HepG2 (cell line): ENCODE measurements around the gene ING5. TPM values are rescaled to one million over a fixed set of nuclear protein-coding genes. Genes with fewer than 3 reads are reported as not detected.

Source experiments
- ATAC-seq: fragments of 200-7000 bp; cut with Tn5 transposase; 3 replicates; pipeline ENCODE4 v1.9.1; 2020; ENCODE audit warnings: mild to moderate bottlenecking, moderate library complexity
- BruUV-seq: library from RNA; stranded (reverse); fragments of 400-500 nt; replicated peaks from 2 replicates; lab custom pipeline; 2021; lab: Mats Ljungman, UMichigan
- CTCF ChIA-PET: fragments of 300-600 bp; formaldehyde crosslinking; extraction: SDS; loops from one replicate; lab custom pipeline; 2021; ENCODE audit warnings: low total read pairs, inconsistent platforms, low intra/inter-chr PET ratio; lab: Yijun Ruan, JAX
- POLR2A ChIA-PET: fragments of 350-600 bp; sonication (Branson Sonifier 250); formaldehyde crosslinking; loops from one replicate; lab custom pipeline; 2020; ENCODE audit warnings: antibody characterized with exemption, inconsistent platforms; lab: Yijun Ruan, JAX
- DNase-seq: peaks from one replicate; pipeline ENCODE4 v3.0.0-alpha.2; 2015; ENCODE audit warnings: low spot score
- FAIRE-seq: peaks from 3 replicates; lab custom pipeline; 2011; peaks lifted over from hg19 to GRCh38; lab: Jason Lieb, UNC
- H2AFZ ChIP-seq: one replicate; pipeline ENCODE4 v1.6.1; 2011; ENCODE audit warnings: low read length, inconsistent platforms
- H3K27ac ChIP-seq: fragments of 300-600 bp; 3 replicates; pipeline ENCODE4 v1.8.0; 2011; ENCODE audit warnings: mixed run types, mild to moderate bottlenecking, mixed read lengths, low read length, inconsistent platforms; ENCODE audit not compliant: insufficient read depth; ENCODE audit errors: extremely low read length
- H3K27me3 ChIP-seq, 2 experiments: fragments of 200-600 bp in 1 of 2; 2 replicates in 1 of 2; 3 replicates in 1 of 2; pipeline versions ENCODE4 v1.6.0 to v1.8.0; 2011; ENCODE audit warnings: low read length in 2 of 2, mild to moderate bottlenecking in 2 of 2, moderate library complexity in 2 of 2, inconsistent platforms in 1 of 2; ENCODE audit not compliant: insufficient read depth in 2 of 2, control insufficient read depth in 1 of 2
- H3K36me3 ChIP-seq, 2 experiments: fragments of 200-600 bp in 1 of 2; replicated peaks in 1 of 2; 2 replicates in 1 of 2; 3 replicates in 1 of 2; pipeline versions ENCODE4 v1.5.1 to v1.8.0; 2011; ENCODE audit warnings: low read length in 2 of 2, inconsistent platforms in 1 of 2; ENCODE audit not compliant: insufficient read depth in 2 of 2, control insufficient read depth in 1 of 2
- H3K4me1 ChIP-seq: 2 replicates; pipeline ENCODE4 v1.5.1; 2012; ENCODE audit warnings: low read length, inconsistent platforms; ENCODE audit not compliant: insufficient read depth
- H3K4me2 ChIP-seq: 2 replicates; pipeline ENCODE4 v1.6.0; 2011; ENCODE audit warnings: low read depth, low read length, inconsistent platforms
- H3K4me3 ChIP-seq, 3 experiments: fragments of 200-600 bp in 1 of 3; sonication (generic), shearing (Covaris generic) in 1 of 3; replicated peaks in 1 of 3; 2 replicates each; pipeline ENCODE4 v1.5.1; 2011 to 2016; ENCODE audit warnings: low read length in 3 of 3, inconsistent platforms in 2 of 3, low read depth in 2 of 3, mild to moderate bottlenecking in 2 of 3, control low read depth in 1 of 3, mixed read lengths in 1 of 3; ENCODE audit not compliant: insufficient read depth in 1 of 3
- H3K79me2 ChIP-seq: one replicate; pipeline ENCODE4 v1.6.1; 2011; ENCODE audit warnings: low read length, inconsistent platforms; ENCODE audit not compliant: insufficient read depth
- H3K9ac ChIP-seq: 2 replicates; pipeline ENCODE4 v1.6.0; 2011; ENCODE audit warnings: mild to moderate bottlenecking, low read depth, low read length, inconsistent platforms; ENCODE audit not compliant: insufficient read depth
- H3K9me3 ChIP-seq: 2 replicates; pipeline ENCODE4 v1.5.1; 2012; ENCODE audit warnings: mild to moderate bottlenecking, low read length
- H4K20me1 ChIP-seq: 2 replicates; pipeline ENCODE4 v1.6.0; 2011; ENCODE audit warnings: inconsistent platforms, mild to moderate bottlenecking, low read length, moderate library complexity; ENCODE audit not compliant: insufficient read depth
- HDAC2 ChIP-seq: sonication (generic); formaldehyde crosslinking; IDR thresholded peaks from 2 replicates; pipeline ENCODE4 v1.4.0; 2020; ENCODE audit warnings: missing genetic modification reagents
- MXD1 ChIP-seq: sonication (generic); formaldehyde crosslinking; IDR thresholded peaks from 2 replicates; pipeline ENCODE4 v1.4.0; 2020; ENCODE audit warnings: mild to moderate bottlenecking, missing genetic modification reagents
- PBX3 ChIP-seq: sonication (generic); formaldehyde crosslinking; IDR thresholded peaks from 2 replicates; pipeline ENCODE4 v1.8.1; 2023; ENCODE audit warnings: missing genetic modification reagents, inconsistent platforms, borderline replicate concordance
- REXO4 ChIP-seq: sonication (generic); formaldehyde crosslinking; IDR thresholded peaks from 2 replicates; pipeline ENCODE4 v1.8.0; 2022; ENCODE audit warnings: missing genetic modification reagents, mild to moderate bottlenecking, borderline replicate concordance
- ZBTB4 ChIP-seq: sonication (generic); formaldehyde crosslinking; IDR thresholded peaks from 2 replicates; pipeline ENCODE4 v1.4.0; 2020; ENCODE audit warnings: missing genetic modification reagents, mild to moderate bottlenecking, borderline replicate concordance
- WGBS: methylation state at CpG from one replicate; pipeline ENCODE4 v1.1.6; 2017; ENCODE audit warnings: low lambda C conversion rate; 5-methylcytosine and 5-hydroxymethylcytosine counted together
- in situ Hi-C: cut with HindIII; loops from 2 replicates; pipeline ENCODE4 v1.10.0; 2017; ENCODE audit warnings: low pct_unique_long_range_greater_than_20kb; ENCODE audit not compliant: extremely low pct_ligation_motif_present
- intact Hi-C: fragments of 100-400 bp; cut with micrococcal nuclease; formaldehyde crosslinking; loops from one replicate; pipeline ENCODE4 v1.10.0; 2022; ENCODE audit not compliant: unreplicated experiment
- polyA plus RNA-seq, 8 experiments: library from polyadenylated mRNA; depleted of rRNA in 3 of 8; stranded (reverse) in 7 of 8; unstranded in 1 of 8; fragments of >200 nt; fragmentation: Illumina TruSeq in 4 of 8; extraction: Trizol in 4 of 8; gene quantifications; 2 replicates each; pipeline versions ENCODE4 v1.2.1 to v1.2.3, GENCODE V29; 2011 to 2016; ENCODE audit warnings: low read depth in 4 of 8, missing spikeins in 1 of 8, mixed read lengths in 1 of 8; ENCODE audit not compliant: insufficient read depth in 1 of 8
- total RNA-seq, 5 experiments: library from RNA; depleted of rRNA; stranded (reverse); fragments of >200 nt; fragmentation: Illumina TruSeq; extraction: Trizol; gene quantifications; 2 replicates each; pipeline ENCODE4 v1.2.3, GENCODE V29; 2016; ENCODE audit warnings: low read depth in 1 of 5

ING5 gene
- total and polyA plus RNA-seq, 2 of the 13 experiments (the other 11 are each of a cell fraction or from before 2014, with no cell fraction given), result 61.9 to 71.9 TPM

GRCh38 chr2:241729868-241730267 is 28.0 kb downstream of the ING5 start:
- 98% methylated on average over 6 of the region's 6 CpGs for WGBS
- no peaks in the 10 kb centered on the region; a peak in 1 of 5 replicates for H3K27me3 ChIP-seq

More at GRCh38 chr2:241729868-241730267, 28.0 kb downstream of the ING5 start:
- Histone ChIP-seq H3K4me2 (no peak overlapping the region), H3K9ac (no peak overlapping the region), H2AFZ (no peak overlapping the region), H3K79me2 (no peaks in the 10 kb centered on the region), H4K20me1 (no peaks in the 10 kb centered on the region), H3K4me3 (no peak overlapping the region), H3K27ac (no peak overlapping the region), H3K9me3 (no peaks in the 10 kb centered on the region), H3K36me3 (peaks cover 0 to 1% of the 10 kb centered on the region in 2 experiments; a peak in 2 of 5 replicates), H3K4me1 (peaks cover 9% of the 10 kb centered on the region)
- ChIA-PET CTCF (no interaction called here), POLR2A (interaction anchor here (0.9 to 1.6 kb wide), 3 partner anchors 12 to 43 kb away, joined by 3 to 5 read pairs (median 3); partner anchors contain the start of gene DTYMK)
- in situ Hi-C loops, result loop anchor here (10.0 kb wide), 1 partner anchor 145 kb away; no protein-coding TSS in a partner anchor
- BruUV-seq, result no TSS peak
- intact Hi-C loops, result no loop called here
- ATAC-seq, result no peak
- TF ChIP-seq PBX3 (CRISPR knock-in tag) (no peak), HDAC2 (CRISPR knock-in tag) (no peak), ZBTB4 (CRISPR knock-in tag) (no peak), REXO4 (CRISPR knock-in tag) (no peak), MXD1 (no peak)
- FAIRE-seq, result no peak
- no peak for DNase-seq
